Fibroblast of skin of back (primary cell): Measurements from ENCODE around the gene PDCD6IP. TPM values are rescaled to one million over a fixed set of nuclear protein-coding genes. Genes with fewer than 3 reads are reported as not detected.
A peak's percentile ranks its signal among the peaks of the same experiment; 100 is the strongest.
"Not testable (repeated sequence)": the region's sequence is repeated elsewhere in the genome, so short reads cannot be mapped to it uniquely, and the experiment has no call there.

ENCODE experiments used
- DNase-seq: peaks from one replicate; pipeline ENCODE4 v3.0.0-alpha.2; 2013
- polyA plus RNA-seq, 2 experiments: library from polyadenylated mRNA; unstranded; fragments of 120-200 nt; gene quantifications; one replicate each; pipeline ENCODE4 v1.2.1, GENCODE V29; 2013; ENCODE audit not compliant: insufficient read length in 2 of 2

PDCD6IP gene, protein sequence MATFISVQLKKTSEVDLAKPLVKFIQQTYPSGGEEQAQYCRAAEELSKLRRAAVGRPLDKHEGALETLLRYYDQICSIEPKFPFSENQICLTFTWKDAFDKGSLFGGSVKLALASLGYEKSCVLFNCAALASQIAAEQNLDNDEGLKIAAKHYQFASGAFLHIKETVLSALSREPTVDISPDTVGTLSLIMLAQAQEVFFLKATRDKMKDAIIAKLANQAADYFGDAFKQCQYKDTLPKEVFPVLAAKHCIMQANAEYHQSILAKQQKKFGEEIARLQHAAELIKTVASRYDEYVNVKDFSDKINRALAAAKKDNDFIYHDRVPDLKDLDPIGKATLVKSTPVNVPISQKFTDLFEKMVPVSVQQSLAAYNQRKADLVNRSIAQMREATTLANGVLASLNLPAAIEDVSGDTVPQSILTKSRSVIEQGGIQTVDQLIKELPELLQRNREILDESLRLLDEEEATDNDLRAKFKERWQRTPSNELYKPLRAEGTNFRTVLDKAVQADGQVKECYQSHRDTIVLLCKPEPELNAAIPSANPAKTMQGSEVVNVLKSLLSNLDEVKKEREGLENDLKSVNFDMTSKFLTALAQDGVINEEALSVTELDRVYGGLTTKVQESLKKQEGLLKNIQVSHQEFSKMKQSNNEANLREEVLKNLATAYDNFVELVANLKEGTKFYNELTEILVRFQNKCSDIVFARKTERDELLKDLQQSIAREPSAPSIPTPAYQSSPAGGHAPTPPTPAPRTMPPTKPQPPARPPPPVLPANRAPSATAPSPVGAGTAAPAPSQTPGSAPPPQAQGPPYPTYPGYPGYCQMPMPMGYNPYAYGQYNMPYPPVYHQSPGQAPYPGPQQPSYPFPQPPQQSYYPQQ
- polyA plus RNA-seq (2013, experiment 1 of 2; ENCODE audit: insufficient read length): 225 TPM
- 229 TPM for polyA plus RNA-seq (2013, experiment 2 of 2; ENCODE audit: insufficient read length)

DNA sequence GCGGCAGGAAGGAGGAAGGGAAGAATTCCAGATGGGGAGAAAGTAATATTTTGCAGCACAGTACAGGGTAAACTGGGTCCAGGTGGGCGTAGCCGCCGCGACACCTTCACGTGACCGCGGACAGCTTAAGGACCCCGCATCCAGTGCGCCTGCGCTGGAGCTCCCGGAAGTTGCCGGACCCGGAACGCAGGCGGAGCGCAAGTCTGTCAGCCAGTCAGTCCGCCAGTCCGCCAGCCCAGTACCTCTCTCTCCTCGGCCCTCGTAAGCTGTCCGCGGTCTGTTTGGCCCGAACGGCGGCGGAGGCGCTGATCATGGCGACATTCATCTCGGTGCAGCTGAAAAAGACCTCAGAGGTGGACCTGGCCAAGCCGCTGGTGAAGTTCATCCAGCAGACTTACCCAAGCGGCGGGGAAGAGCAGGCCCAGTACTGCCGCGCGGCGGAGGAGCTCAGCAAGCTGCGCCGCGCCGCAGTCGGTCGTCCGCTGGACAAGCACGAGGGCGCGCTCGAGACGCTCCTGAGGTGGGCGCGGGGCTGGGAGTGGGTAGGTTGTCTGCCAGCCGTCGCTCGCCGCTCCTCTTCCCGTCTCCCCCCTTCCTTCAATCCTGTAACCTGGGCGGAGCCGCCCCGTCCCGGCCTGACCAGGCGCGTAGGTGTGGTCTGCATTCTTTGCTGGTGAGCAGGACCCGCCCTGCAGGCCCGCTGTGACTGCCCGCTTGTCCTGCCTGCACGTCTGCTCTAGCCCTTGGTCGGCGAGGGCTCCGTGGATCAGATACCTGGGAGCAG lies at the start of gene PDCD6IP:
PDCD6IP (plus strand) TSS at position 213 of the 784 bp plus-strand sequence; CDS start at position 312, 99 bp downstream.
- peak; percentile 89 for DNase-seq

DNA sequence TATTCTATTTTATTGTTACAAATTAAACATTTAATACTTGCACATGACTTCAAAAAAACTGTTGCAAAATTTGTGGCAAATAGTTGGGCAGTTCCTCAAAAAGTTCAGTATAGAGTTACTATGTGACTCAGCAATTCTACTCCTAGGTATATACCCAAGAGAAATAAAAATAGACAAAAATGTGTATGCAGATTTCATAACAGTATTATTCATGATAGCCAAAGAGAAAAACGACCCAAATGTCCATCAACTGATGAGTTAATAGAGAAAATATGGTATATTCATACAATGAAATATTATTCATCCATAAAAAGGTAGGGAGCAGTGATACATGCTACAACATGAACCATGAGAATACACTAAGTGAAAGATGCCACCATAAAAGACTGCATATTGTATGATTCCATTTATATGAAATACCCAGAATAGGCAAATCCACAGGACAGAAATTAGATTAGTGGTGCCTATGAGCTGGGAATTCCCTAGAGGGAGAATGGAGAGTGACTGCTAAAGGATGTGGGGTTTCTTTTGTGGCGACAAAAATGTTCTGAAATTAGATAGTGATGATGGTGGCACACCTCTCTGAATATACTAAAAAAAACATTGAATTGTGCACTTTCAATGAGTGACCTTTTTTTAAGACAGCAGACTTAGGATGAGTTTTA lies 48.8 kb upstream of the PDCD6IP start:
- DNase-seq: peak; percentile 68

DNA sequence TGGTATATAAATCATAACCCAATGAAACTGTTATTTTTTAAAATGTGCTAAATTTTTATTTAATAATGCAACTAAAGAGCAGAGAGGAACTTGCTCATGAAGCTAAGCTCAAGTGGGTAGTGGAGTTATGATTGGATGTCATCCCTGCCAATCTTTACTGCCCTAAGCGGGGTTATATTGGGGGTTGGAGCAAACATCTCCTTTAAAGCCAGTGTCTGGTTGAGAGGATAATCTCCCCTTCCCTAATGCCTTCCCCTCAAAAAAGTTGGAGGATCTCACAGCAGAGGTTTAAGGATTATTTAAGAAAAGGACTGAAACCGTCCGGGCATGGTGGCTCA lies 48.2 kb upstream of the PDCD6IP start:
- DNase-seq: peak; percentile 12

DNA sequence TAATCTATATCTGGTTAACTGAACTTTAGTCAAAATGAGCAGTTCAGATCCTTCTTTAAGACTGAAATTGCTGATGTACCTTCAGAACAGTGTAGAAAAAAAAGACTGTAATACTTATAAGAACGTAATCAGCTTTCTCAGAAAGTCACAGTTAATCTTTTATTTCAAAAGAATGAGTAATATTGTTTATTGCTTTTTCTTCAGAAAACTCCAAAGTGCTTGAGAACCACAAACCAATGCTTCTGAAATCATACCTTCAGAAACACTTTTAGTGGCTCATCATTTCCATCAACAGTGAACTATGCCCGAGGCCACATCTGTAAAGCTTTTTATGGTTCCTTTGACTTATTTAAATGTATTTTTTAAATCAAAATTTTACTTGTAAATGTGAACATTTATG lies 47.1 kb upstream of the PDCD6IP start:
- no peak for DNase-seq

DNA sequence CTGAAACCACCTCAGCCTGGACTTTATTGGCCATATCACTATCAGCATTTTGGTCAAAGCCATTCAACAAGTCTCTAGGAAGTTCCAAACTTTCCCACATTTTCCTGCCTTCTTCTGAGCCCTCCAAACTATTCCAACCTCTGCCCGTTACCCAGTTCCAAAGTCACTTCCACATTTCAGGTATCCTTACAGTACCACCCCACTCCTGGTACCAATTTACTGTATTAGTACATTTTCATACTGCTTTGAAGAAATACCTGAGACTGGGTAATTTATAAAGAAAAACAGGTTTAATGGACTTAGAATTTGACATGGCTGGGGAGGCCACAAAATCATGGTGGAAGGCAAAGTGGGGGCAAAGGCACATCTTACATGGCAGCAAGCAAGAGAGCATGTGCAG lies 44.0 kb upstream of the PDCD6IP start:
- not testable (repeated sequence) for DNase-seq

DNA sequence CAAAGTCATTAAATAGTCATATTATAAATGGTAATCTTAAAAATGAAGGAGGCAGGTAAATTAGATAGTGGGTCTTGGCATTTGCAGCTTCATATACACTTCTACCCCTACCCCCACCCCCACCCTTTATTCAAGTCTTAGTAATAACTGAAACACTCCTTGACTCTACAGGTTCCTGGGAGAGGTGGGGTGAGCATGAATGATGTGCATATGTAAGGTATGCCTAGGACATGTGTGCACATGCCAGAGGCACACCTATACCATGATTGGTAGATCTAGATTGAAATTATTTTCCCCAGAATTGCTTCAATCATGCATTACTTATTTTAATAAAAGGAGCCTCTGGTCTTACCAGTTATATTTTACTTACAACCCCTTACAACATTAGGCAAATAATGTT lies 40.1 kb upstream of the PDCD6IP start:
- DNase-seq: no peak

DNA sequence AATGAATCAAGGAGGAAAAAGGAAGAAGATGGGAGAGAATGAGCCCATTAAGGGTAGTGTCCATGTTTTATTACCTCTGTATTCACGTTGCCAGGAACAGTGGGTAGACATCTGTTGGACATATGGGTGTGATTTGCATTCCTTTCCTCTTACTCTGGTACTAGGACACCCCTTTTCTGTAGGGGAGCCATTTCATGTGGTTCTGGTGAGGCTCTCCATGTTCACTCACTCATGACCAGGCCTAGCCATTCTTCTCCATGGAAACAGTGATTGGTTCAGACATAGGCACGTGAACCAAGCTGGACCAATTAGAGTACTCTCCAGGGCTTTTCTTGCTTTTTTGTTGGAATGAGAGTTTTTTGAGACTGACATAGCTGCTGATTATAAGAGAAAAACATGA lies 39.6 kb upstream of the PDCD6IP start:
- DNase-seq: no peak

DNA sequence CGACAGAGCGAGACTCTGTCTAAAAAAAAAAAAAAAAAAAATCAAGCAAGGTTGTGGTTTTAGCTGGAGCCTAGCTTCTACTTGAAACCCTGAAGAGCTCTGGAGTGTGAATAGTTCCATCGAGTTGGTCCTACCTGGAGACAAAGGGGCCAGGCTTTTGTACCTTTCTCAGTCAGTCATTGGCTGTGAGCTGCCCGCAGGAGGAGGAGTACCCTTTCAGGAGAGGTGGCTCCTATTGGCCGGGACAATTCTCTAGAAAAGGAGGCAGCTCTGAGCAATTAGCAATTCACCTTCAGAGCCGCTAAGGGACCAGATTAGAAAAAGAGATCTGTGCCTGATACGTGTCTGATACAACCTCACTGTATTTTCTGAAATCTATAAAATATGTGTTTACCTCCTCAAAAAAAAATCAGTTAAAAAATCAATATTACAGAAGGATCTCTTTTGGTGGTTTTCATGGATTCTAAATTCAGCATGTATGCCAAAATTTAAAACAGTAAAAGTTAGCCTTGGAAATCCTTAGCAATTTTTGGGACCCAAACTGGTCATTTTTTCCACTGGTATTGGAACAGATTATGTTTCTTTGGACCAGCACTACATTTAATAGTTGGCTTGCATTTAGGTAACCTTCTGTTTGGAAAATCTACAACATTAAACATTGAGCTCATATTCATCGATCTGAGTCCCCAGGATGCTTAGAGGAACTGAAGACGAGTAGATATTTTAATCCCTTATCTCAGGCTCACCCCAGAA lies 29.7 kb upstream of the PDCD6IP start:
- DNase-seq: no peak

DNA sequence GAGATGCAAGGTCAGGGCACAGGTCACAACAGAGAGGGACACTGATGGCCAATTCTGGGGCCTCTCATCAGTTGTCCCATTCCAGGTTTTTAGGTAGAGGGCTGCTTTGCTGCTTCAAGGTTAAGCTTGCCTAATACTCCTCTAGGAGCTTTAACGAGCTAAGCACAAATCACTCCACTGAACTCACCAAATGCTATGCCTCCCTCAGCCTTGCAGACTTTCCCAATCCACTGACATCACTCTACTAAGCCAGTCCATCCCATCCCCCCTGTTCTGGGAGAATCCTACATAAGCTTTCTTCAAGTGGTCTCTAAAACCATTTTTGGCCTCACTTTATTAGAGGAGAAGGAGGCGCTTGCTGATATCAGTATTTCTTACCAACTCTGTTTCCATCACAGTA lies 24.8 kb upstream of the PDCD6IP start:
- no peak for DNase-seq

DNA sequence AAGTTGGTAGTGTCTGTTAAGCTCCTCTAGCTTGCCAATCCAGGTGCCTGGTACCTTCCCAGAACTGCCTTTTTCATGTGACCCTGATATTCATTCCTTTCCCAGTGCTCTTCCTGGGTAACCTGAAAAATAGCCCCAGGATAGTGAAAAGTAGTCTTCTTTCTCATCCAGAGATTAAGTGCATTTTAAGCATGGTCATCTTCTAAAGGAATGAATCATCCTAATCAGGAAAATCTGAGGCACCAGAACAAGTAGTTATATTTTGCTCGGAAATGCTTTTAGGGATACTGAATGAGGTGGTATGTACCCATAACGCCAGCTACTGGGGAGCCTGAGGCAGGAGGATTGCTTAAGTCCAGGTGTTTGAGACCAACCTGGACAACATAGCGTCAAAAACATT lies 23.1 kb upstream of the PDCD6IP start:
- no peak for DNase-seq

DNA sequence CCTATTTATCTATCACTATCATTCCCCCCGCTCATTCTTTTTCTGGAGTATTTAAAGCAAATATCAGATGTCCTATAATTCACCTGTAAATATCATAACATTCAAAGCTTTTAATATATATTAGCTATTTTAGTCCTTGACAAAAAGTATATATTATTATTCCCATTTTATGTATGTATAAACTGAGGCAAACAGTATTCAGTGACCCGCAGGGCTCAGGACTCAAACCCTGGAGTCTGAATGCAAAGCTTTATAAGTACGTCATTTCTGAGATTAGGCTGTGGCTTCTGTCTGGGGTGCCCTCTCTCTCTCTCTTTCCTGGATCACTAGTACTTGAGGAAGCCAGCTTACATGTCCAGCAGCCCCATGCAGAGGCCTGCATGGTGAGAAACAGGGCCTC lies 20.4 kb upstream of the PDCD6IP start:
- DNase-seq: no peak

DNA sequence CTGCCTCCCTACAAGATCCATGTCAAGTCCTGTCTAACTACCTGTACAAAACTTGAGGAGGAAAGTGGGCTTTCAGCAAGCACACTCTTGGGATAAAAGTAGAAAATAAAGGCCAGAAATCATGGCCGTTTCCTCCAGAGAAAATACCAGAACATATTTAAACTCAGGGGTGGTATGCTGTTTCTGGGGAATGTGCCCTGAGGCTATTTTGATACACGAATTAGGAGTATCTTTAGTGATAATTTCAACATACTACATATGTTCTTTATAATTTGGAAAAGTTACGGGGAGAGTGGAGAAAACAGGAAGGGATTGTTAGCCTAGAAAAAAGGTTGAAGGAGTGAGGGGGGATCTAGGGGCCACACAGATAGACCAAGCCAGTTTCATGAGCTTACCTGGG lies 18.7 kb upstream of the PDCD6IP start:
- DNase-seq: no peak

DNA sequence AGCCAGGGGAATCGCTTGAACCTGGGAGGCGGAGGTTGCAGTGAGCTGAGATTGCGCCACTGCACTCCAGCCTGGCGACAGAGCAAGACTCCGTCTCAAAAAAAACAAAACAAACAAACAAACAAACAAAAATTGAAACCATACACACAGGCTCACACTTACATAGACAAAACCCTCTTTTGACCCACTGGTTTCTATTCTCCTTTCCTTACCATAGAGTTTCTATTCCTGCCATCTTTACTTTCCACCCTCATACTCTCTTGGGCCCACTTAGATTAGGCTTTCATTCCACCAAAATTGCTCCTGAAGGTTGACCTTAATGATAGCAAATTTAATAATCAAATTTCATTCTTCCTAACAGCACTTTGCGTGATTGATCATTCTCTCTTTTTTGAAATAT lies 17.0 kb upstream of the PDCD6IP start:
- DNase-seq: not testable (repeated sequence)

DNA sequence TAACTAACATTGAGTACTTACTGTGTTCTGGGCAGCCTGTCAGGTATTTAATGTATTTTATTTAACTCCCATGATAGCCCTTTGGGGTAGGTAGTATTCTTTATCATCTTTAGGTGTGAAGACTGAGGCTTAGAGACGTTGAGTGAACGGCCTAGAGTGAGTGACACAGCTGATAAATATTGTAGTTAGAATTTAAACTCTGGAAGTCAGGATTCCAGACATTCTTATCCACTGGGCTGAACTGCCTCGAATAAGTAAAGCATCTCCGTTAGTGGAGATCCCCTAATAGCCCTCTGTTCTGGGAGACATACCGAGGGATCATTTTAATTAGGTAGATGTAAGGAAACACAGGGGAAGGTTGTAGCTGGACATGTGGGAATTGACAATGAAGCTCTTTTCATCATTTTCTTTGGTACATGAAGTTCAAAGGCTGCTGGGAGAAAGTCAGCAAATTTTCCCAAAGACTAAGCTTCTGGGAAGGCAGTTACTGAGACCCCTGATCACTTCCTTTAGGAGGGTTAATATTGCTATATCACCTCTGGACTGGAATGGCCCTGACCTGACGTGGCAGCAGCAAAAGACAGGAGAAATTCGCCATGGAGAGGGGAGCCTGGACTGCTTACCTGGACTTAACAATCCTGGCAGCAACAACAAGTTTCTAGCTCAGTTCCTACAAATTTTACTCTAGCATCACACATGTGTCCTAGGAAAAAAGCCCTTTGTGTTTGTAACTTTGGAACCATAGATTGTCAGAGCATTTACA lies 11.7 kb upstream of the PDCD6IP start:
- DNase-seq: peak; percentile 56

DNA sequence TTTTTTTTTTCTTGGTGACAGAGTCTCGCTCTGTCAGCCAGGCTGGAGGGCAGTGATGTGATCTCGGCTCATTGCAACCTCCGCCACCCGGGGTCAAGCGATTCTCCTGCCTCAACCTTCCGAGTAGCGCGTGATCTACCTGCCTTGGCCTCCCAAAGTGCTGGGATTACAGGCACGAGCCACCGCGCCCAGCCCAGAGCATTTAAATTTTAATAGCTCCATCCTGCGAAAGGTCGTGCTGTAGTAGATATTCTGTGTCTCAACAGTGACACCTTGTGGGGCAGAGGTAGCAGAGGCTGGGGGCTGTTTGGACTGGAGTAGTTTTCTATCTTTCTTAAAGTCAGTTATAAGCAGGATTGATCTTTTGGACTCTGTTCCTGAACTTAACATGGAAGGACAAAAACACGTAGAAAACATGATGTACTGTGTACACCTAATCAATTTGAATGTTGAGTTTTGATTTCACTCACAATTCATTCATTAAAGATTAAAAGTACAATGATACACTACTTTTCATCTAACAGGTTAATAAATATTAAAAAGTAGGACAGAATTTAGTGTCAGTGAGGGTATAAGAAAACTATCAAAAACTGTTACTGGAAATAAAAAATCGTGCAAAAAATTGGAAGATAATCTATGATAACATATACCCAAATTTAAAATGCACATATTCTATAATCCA lies 11.0 kb upstream of the PDCD6IP start:
- DNase-seq: peak; percentile 72

DNA sequence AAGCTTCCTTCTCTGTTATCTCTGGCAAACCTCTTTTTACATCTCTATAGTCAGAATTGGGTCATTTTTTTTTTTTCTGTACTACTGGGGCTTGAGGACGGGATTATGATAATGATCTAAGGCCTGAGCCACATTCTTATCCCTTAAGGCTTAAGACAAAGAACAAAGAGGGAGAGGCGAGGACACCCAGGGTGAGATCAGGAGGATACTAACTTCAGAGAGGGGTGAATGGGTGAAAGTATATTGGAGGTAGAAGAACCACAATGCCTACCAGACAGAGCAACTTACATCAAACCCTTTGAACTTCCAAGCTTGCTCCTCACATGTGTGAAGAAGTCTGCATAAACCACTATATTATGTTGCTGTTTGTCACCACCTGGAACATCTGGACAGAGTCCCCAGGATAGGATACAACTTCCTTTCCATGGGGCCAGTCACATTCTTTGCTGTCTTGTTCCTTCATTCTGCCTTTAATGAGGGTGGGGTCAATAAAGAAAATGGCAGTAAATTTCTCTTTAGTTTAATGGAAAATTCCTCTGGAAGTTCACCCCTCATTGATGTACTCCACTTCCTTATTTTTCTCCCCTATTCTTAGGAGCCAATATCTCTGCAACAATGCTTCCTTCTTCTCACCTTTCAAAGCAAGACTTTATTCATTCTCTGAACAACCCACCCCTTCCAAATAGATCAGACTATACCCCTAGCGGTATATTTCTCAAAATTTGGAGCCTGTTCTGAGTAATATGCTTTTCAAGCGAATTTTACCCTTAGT lies 9.1 kb upstream of the PDCD6IP start:
- no peak for DNase-seq

DNA sequence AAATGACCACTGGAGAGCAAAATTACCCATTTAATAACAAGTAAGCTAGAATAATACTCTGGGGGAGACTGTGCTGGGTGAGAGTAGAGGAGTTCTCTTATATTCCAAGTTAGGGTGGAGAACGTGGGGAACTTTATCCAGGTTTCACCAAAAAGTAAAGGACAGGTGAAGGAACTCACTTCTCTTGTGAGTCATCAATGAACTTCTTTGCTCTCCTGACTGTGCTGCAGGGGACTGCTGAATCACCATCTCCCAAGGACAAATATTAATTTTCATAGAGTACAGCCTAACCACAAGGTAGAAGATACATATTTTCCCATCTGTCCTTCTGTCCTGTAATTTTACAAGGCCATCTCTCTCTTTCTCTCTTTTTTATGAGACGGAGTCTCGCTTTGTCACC lies 8.3 kb upstream of the PDCD6IP start:
- no peak for DNase-seq

DNA sequence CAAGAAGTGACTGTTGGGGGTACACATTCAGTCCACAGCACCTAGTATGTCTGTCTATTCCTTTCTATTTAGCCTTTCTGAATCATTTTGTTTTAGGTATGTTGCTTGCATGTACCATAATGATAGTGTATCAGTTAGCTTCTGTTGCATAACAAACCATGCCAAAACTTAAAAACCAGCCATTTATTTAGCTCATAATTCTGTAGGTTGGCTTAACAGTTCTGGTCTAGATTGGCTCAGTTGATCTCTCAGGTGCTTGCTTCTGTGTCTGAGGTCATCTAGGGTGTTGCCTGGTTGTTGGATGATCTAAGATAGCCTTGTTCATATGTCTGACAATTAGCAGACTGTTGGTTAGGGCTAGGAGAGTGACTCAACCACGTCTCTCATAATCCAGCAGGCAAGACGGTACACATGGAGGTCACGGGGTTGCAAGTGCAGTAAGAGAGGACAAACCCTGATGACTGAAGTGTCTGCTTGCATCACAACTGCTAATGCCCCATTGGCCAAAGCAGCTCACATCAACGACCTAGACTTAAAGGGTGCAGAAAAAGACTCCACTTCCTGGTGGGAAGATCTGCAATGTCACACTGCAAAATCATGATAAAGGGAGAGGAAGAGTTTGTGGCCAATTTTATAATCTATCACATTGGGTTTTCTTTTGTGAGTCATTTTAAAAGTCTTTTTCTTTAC lies 6.8 kb upstream of the PDCD6IP start:
- no peak for DNase-seq
